Measurements from ENCODE around the gene CHORDC1. TPM values are rescaled to one million over a fixed set of nuclear protein-coding genes. Genes with fewer than 3 reads are reported as not detected.

CHORDC1 gene
- total and polyA plus RNA-seq, 2 of the 8 experiments (the other 6 are each of a cell fraction or from before 2014, with no cell fraction given) = 28.9 to 97.1 TPM

GRCh38 chr11:90252053-90252452 is 29.2 kb upstream of the CHORDC1 start:
- 92% methylated on average over 3 of the region's 3 CpGs; no CpG with 5 or more reads in 1 of the 2 experiments for WGBS, 2 experiments (ENCODE audit: extremely low coverage in 1 of 2, insufficient coverage in 1 of 2, insufficient read length in 1 of 2, insufficient replicate concordance in 2 of 2, low coverage in 1 of 2, low lambda C conversion rate in 2 of 2, missing lambda C conversion rate in 1 of 2)
- Histone ChIP-seq H3K4me1 (replicated peaks in 1 of 4; ENCODE audit: control insufficient read depth in 3 of 4, insufficient read depth in 4 of 4, low read length in 3 of 4) (no peaks in the 10 kb centered on the region), H3K14ac (ENCODE audit: insufficient read length) (no peak overlapping the region), H2BK12ac (ENCODE audit: low read depth, low read length) (no peak overlapping the region), H3K27me3 (replicated peaks in 1 of 4; ENCODE audit: control insufficient read depth in 3 of 4, extremely low read depth in 1 of 4, insufficient read depth in 3 of 4, low read length in 3 of 4) (no peaks in the 10 kb centered on the region), H3K9ac (replicated peaks in 1 of 4; ENCODE audit: extremely low read depth in 1 of 4, low read depth in 3 of 4, low read length in 3 of 4) (no peak overlapping the region), H3K4me3 (ENCODE audit: extremely low read depth in 1 of 4, insufficient read depth in 2 of 4, low read depth in 3 of 4, low read length in 4 of 4) (no peak overlapping the region), H4K5ac (ENCODE audit: insufficient read length, low read depth, low read length) (no peak overlapping the region), H2AK5ac (ENCODE audit: low read depth, low read length) (no peak overlapping the region), H3K9me3 (ENCODE audit: insufficient read depth in 2 of 2, low read depth in 1 of 2, low read length in 1 of 2) (no peaks in the 10 kb centered on the region), H3K18ac (ENCODE audit: extremely low read depth, low read length) (no peak overlapping the region), H3K36me3 (ENCODE audit: control insufficient read depth in 2 of 4, insufficient read depth in 4 of 4, low read length in 3 of 4) (no peaks in the 10 kb centered on the region), H3K4ac (replicated peaks; ENCODE audit: insufficient read length, low read depth, low read length) (no peak overlapping the region), H4K91ac (replicated peaks; ENCODE audit: insufficient read length, low read length) (no peak overlapping the region), H3K23me2 (ENCODE audit: low read depth, low read length) (no peaks in the 10 kb centered on the region), H2BK20ac (ENCODE audit: low read length) (no peak overlapping the region), H3K56ac (replicated peaks; ENCODE audit: insufficient read length, low read depth, low read length) (no peak overlapping the region), H3K4me2 (ENCODE audit: insufficient read depth in 1 of 2, low read depth in 2 of 2, low read length in 2 of 2) (no peak overlapping the region), H2BK15ac (ENCODE audit: low read length) (no peak overlapping the region), H3K79me1 (ENCODE audit: low read depth, low read length) (no peaks in the 10 kb centered on the region), H3K23ac (ENCODE audit: insufficient read length) (no peak overlapping the region), H4K20me1 (replicated peaks in 1 of 2; ENCODE audit: control insufficient read depth in 1 of 2, insufficient read depth in 2 of 2, low read length in 2 of 2) (no peaks in the 10 kb centered on the region), H4K8ac (ENCODE audit: extremely low read depth, insufficient read depth, low read length) (no peak overlapping the region), H3K79me2 (ENCODE audit: control insufficient read depth in 1 of 2, insufficient read depth in 2 of 2, low read length in 2 of 2) (no peaks in the 10 kb centered on the region), H2AFZ (ENCODE audit: low read length) (no peak overlapping the region), H3K27ac (ENCODE audit: low read depth, low read length) (no peak overlapping the region), H2BK5ac (ENCODE audit: low read depth, low read length) (no peak overlapping the region), H2BK120ac (replicated peaks; ENCODE audit: low read depth, low read length) (no peak overlapping the region)
- CTCF ChIA-PET (ENCODE audit: partially characterized antibody) = no interaction called here
- DNase-seq (ENCODE audit: low read depth in 1 of 2, low spot score in 2 of 2) (no peak), FAIRE-seq (no peak)
- POLR2A ChIA-PET (ENCODE audit: partially characterized antibody) = no interaction called here
- no peak for TF ChIP-seq HDAC6 (IDR thresholded peaks at IDR 0.05; ENCODE audit: low read depth, low read length)
- no peak for TF ChIP-seq KDM1A (IDR thresholded peaks at IDR 0.05; ENCODE audit: borderline replicate concordance, low read length)
- no peak for TF ChIP-seq MAFK (IDR thresholded peaks at IDR 0.05; ENCODE audit: low read depth, low read length)
